Hepatocyte (in vitro differentiated cells): ENCODE results near the gene IPMK. TPM values are rescaled to one million over a fixed set of nuclear protein-coding genes. Genes with fewer than 3 reads are reported as not detected.

Experiments
- DNase-seq: peaks from one replicate; pipeline ENCODE4 v3.0.0-alpha.2; 2016; ENCODE audit warnings: low spot score
- H2AFZ ChIP-seq: fragments of 200-600 bp; sonication (generic); 2 replicates; pipeline ENCODE4 v1.6.0; 2016; ENCODE audit warnings: antibody characterized with exemption, mild to moderate bottlenecking
- H3K27ac ChIP-seq: fragments of 200-600 bp; sonication (generic); 2 replicates; pipeline ENCODE4 v1.5.1; 2016; ENCODE audit warnings: mild to moderate bottlenecking
- H3K27me3 ChIP-seq: fragments of 200-600 bp; sonication (generic); 2 replicates; pipeline ENCODE4 v1.6.1; 2016
- H3K36me3 ChIP-seq: fragments of 200-600 bp; sonication (generic); replicated peaks from 2 replicates; pipeline ENCODE4 v1.5.1; 2016; ENCODE audit warnings: low read depth; ENCODE audit not compliant: insufficient read depth
- H3K4me1 ChIP-seq: fragments of 200-600 bp; sonication (generic); 2 replicates; pipeline ENCODE4 v1.5.1; 2016; ENCODE audit warnings: mild to moderate bottlenecking, moderate library complexity; ENCODE audit not compliant: insufficient read depth
- H3K4me2 ChIP-seq: fragments of 200-600 bp; sonication (generic); 2 replicates; pipeline ENCODE4 v1.6.0; 2016
- H3K4me3 ChIP-seq: fragments of 200-600 bp; sonication (generic); 2 replicates; pipeline ENCODE4 v1.5.1; 2016; ENCODE audit warnings: mild to moderate bottlenecking
- H3K79me2 ChIP-seq: fragments of 200-600 bp; sonication (generic); 2 replicates; pipeline ENCODE4 v1.6.0; 2017; ENCODE audit warnings: mild to moderate bottlenecking
- H3K9me2 ChIP-seq: fragments of 200-600 bp; sonication (generic); replicated peaks from 2 replicates; pipeline ENCODE4 v1.6.0; 2017; ENCODE audit warnings: mild to moderate bottlenecking; ENCODE audit not compliant: insufficient read depth
- H3K9me3 ChIP-seq: fragments of 200-600 bp; sonication (generic); 2 replicates; pipeline ENCODE4 v1.5.1; 2016; ENCODE audit warnings: low read depth, mild to moderate bottlenecking
- H4K20me1 ChIP-seq: fragments of 200-600 bp; sonication (generic); 2 replicates; pipeline ENCODE4 v1.6.0; 2016; ENCODE audit warnings: mild to moderate bottlenecking; ENCODE audit not compliant: insufficient read depth, poor library complexity, severe bottlenecking
- CTCF ChIP-seq: fragments of 200-600 bp; sonication (generic); IDR thresholded peaks from 2 replicates; pipeline ENCODE4 v1.5.1; 2016; ENCODE audit warnings: antibody characterized with exemption, mild to moderate bottlenecking; ENCODE audit not compliant: poor library complexity
- EZH2 ChIP-seq: fragments of 200-600 bp; sonication (generic); IDR thresholded peaks from 2 replicates; pipeline ENCODE4 v1.6.1; 2016; ENCODE audit warnings: antibody characterized with exemption, mild to moderate bottlenecking, borderline replicate concordance
- EZH2phosphoT487 ChIP-seq: fragments of 200-600 bp; sonication (generic); IDR thresholded peaks from one replicate; pipeline ENCODE4 v1.6.1; 2018; ENCODE audit warnings: antibody characterized with exemption, mild to moderate bottlenecking, low read depth, moderate library complexity; ENCODE audit not compliant: unreplicated experiment, severe bottlenecking
- WGBS: methylation state at CpG from one replicate; pipeline ENCODE4 v1.1.6; 2016; ENCODE audit warnings: low lambda C conversion rate; ENCODE audit errors: missing lambda C conversion rate; 5-methylcytosine and 5-hydroxymethylcytosine counted together
- polyA plus RNA-seq: library from polyadenylated mRNA; unstranded; fragments of >200 nt; fragmentation: Nextera tagmentation; extraction: Ambion mirVana; gene quantifications from 2 replicates; pipeline ENCODE4 v1.2.1, GENCODE V29; 2016
- total RNA-seq: library from RNA; depleted of rRNA; stranded (reverse); fragments of >200 nt; gene quantifications from 2 replicates; pipeline ENCODE4 v1.2.3, GENCODE V29; 2014

IPMK gene
- total and polyA plus RNA-seq, 2 experiments from 2014 or later: 2.9 to 17.5 TPM

- H3K27ac ChIP-seq: no peak overlapping the region
- no peak for TF ChIP-seq CTCF
- TF ChIP-seq EZH2phosphoT487: no peak
- no peak for TF ChIP-seq EZH2
- 74% methylated on average over 2 of the region's 2 CpGs for WGBS
Measured at GRCh38 chr10:58281092-58281752, 13.5 kb upstream of the IPMK start.

GRCh38 chr10:58280477-58280876 lies 12.8 kb upstream of the IPMK start:
- TF ChIP-seq EZH2: no peak
- TF ChIP-seq CTCF: no peak
- no peak for TF ChIP-seq EZH2phosphoT487
- DNase-seq: no peak
- no peaks in the 10 kb centered on the region for H3K9me2 ChIP-seq
- H4K20me1 ChIP-seq: no peaks in the 10 kb centered on the region
- H3K4me3 ChIP-seq: no peak overlapping the region
- no peaks in the 10 kb centered on the region for H3K36me3 ChIP-seq
- H3K79me2 ChIP-seq: peaks cover 27% of the 10 kb centered on the region
- H3K4me2 ChIP-seq: no peak overlapping the region
- H3K27me3 ChIP-seq: no peaks in the 10 kb centered on the region
- no peak overlapping the region for H3K27ac ChIP-seq
- no peaks in the 10 kb centered on the region for H3K9me3 ChIP-seq
- WGBS: 91% methylated on average over 3 of the region's 3 CpGs
- peaks cover 9% of the 10 kb centered on the region for H3K4me1 ChIP-seq
- no peak overlapping the region for H2AFZ ChIP-seq

More at GRCh38 chr10:58281092-58281752, 13.5 kb upstream of the IPMK start:
- Histone ChIP-seq H4K20me1 (no peaks in the 10 kb centered on the region), H3K4me1 (peaks cover 2% of the 10 kb centered on the region), H3K4me3 (no peak overlapping the region), H3K36me3 (no peaks in the 10 kb centered on the region), H3K9me2 (no peaks in the 10 kb centered on the region), H3K79me2 (peaks cover 24% of the 10 kb centered on the region), H3K27me3 (no peaks in the 10 kb centered on the region), H2AFZ (no peak overlapping the region), H3K4me2 (no peak overlapping the region), H3K9me3 (no peaks in the 10 kb centered on the region)
- DNase-seq: no peak

- Histone ChIP-seq H3K9me3 (no peaks in the 10 kb centered on the region), H3K79me2 (peaks cover 36% of the 10 kb centered on the region), H3K4me1 (peaks cover 18% of the 10 kb centered on the region), H3K27me3 (no peaks in the 10 kb centered on the region), H2AFZ (no peak overlapping the region), H4K20me1 (no peaks in the 10 kb centered on the region), H3K4me3 (no peak overlapping the region), H3K27ac (no peak overlapping the region), H3K36me3 (no peaks in the 10 kb centered on the region), H3K4me2 (no peak overlapping the region), H3K9me2 (no peaks in the 10 kb centered on the region)
- DNase-seq: no peak
- TF ChIP-seq EZH2 (no peak), EZH2phosphoT487 (no peak), CTCF (no peak)
- WGBS: 97% methylated on average over 1 of the region's 1 CpG
Measured at GRCh38 chr10:58278962-58279307, 11.2 kb upstream of the IPMK start.
